Measurements from ENCODE around the gene MCCC1.
"Not testable (repeated sequence)": the region's sequence is repeated elsewhere in the genome, so short reads cannot be mapped to it uniquely, and the experiment has no call there.

Gene MCCC1

DNA sequence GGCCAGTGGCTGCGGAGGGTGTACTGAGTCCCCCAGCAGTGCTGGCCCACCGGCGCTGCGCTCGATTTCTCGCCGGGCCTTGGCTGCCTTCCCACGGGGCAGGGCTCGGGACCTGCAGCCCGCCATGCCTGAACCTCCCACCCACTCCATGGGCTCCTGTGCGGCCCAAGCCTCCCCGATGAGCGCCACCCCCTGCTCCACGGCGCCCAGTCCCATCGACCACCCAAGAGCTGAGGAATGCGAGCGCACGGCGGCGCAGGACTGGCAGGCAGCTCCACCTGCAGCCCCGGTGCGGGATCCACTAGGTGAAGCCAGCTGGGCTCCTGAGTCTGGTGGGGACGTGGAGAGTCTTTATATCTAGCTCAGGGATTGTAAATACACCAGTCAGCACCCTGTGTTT lies 1.7 kb upstream of the MCCC1 start:
- DNase-seq, result not testable (repeated sequence)

DNA sequence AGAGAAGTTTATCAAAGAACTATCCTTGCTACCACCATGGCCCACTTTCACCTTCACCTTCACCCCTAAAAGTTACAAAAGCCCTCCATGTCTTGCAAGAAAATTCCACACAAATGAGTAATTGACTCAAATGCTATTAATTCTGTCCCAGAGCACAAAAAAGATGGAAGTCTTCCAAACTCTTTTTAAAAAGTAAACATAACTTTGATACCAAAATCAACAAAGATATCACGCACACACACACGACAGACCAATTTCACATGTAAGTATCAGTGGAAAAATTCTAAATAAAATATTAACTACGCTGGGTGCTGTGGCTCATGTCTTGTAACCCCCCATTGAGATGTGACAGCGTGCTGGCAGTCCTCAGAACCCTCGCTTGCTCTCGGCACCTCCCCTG lies 1.1 kb upstream of the MCCC1 start:
- no peak for DNase-seq

DNA sequence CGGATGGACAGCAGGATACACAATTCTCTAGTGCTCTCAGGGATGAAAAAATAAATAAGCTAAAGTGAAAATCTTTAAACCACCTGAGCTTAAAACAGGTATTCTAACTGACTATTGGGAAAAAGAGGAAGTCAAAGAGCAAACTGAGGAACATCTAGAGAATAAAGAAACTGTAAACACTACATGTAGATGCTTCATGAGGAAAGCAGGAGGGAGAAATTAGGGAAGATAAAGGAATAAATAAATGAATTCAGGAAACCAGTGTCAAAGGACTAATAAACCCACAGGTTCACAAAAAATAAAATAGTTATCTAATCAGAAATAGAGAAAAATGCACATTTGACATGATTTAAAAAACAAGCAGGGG lies 525 bp upstream of the MCCC1 start:
- DNase-seq, result no peak

DNA sequence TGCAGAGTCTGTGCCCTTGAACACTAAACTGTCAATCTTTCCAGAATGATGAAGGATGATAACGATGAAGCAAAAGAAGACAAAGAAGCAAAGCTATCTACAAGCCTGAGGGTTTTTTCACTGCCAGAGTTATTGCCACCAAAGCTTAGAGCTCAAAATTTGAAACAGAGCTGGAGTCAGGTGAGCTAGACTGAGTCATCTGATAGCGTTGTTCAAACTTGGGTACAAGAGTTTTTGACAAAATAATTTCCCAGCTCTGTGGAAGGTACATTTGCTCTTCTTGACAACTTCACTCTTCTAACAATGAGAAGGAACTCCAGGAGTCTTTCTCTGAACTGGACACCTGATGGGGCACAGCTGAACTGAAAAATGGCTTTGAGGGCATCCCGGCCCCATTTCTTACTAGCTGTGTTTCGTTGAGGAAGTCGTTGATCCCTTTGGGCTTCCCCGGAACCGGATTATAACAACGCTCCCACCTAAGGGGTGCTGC lies 715 bp downstream of the MCCC1 start:
- DNase-seq, result no peak

DNA sequence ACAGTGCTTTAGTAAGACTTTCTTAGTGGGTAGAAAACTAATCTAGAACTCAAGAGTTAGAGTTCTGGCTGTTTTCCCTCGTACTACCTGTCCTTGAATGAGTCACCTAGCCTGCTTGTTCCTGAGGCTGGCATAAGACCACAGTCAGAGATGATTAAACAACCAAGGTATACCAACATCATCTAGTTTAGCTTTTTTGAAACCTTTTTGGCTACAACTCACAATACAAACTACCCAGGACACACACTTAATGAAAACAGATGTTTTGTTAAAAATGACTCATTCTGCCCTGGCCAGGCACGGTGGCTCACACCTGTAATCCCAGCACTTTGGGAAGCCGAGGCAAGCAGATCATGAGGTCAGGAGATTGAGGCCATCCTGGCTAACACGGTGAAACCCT lies 4.6 kb downstream of the MCCC1 start:
- DNase-seq, result no peak

DNA sequence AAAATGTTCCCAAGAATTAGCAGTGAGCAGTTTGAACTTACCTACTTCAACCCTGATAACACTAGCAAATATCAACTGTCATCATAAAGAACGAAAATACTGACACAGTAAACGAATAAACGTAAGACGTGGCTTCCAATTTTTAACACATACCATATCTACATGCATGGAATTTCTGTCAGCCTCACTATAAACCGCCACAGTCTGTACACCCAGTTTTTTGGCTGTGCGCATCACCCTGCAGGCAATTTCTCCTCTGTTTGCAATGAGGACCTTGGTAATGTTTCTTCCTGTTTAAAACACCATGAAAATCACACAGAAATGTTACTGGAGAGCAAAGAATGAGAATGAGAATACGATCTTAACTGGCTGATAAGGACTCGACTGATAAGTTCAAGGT lies 7.0 kb downstream of the MCCC1 start:
- DNase-seq, result no peak

DNA sequence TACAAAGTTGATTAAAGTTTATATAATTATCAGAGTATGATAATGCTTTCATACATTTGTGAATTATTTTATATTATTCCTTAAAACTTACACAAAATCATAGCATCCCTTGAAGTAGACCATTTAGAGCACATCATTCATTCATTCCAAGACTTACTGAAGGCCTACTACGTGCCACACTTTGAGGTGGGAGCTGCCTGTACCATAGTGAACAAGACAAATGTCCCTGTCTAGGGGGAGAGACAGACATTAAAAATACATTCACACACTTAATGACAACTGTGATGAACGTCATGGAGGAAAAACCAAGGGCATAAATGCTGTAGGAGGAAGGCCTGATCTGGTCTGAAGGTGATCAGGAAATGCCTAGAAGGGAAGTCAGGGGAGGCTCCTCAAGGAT lies 12.1 kb downstream of the MCCC1 start:
- DNase-seq, result no peak

DNA sequence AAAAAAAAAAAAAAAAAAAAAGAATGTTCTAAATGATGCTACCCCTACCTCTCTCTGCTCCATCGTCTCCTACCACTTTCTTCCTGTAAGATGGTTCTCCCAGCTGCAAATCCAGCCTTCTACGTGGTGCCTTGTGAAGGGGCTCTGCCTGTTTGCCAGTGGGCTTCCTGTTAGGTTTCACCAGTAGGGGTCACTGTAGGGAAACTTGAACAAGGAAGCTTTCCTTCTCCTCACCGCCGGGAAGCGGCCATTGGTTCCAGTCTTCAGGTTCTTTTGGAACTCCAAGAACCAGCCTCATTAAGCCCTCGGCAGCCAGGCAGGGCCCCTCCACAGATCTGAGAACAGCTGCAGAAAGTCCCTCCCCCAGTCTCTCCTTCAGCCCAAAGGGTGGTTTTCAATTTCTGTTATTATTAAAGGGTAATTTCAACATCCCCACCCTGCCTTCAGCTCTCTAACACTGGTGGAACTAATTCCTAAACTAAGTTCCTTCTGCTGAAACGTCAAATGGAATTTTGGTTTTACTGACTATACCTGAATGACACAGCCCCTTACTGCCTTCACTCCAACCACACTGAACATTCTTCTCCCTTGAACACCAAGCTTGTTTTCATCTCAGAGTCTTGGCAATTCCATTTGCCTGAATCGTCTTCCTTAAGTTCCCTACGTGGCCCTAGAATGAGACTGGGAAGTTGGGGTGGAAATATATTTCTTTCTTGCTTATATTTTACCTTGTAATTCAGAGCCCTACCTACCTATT lies 13.5 kb downstream of the MCCC1 start:
- no peak for DNase-seq

DNA sequence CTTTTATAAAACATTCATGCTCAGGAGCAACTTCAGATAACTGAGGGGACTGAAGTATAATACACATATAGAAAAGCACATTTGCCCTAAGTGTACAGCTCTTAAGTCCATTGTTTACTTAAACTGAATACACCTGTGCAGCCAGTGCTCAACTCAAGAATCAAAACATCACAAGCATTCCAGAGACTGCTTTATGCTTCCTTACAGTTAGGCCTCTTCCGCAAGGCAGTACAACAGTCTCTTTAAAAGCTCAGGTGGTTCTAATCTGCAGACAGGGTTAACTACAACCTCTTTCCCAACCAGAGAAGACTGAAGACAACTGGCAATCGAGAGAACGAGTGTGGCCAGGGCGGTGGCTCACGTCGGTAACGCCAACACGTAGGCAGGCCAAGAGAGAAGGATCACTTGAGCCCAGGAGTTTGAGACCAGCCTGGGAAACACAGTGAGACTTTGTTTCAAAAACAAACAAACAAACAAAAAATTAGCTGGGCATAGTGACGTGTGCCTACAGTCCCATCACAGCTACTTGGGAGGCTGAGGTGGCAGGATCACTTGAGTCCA lies 16.9 kb downstream of the MCCC1 start:
- DNase-seq, result no peak

DNA sequence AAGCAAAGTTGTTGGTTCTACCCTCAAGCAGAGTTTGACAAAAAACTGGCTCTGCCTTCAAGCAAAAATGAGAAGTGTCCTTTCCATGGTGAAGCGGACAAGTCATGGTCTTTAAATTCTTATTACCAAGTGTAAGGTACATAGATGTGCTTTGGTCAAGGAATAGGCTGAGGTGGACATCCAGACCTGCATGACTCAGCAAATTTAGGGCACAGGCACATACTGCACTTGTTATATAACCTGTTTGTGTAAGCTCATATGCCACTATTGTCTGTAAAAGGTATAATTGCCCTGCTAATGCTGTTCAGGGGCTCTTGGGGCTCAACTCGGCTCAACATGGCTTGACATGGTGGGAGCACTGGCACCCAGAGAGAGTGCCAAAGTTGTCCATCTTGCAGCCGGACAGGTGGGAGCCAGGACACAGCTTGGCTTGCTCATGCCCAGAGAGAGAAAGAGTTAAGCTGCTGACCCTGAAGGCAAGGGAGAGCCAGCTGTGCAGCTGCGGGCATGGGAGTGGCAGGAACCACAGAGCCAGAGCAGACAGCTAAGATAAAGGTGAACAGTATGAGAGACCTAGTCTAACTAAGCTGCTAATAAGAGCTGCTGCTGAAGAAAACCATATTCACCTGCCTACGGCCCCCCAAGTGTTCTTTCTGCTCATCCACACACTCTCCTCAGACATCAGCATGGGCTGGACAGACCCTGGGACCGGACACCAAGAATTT lies 17.7 kb downstream of the MCCC1 start:
- DNase-seq, result no peak

DNA sequence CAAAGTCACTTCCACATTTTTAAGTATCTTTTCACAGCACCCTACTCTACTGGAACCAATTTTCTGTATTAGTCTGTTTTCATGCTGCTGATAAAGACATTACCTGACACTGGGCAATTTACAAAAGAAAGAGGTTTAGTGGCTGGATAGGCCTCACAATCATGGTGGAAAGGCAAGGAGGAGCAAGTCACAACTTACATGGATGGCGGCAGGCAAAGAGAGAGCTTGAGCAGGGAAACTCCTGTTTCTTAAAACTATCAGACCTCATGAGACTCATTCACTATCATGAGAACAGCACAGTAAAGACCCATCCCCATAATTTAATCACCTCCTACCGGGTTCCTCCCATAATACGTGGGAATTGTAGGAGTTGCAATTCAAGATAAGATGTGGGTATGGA lies 18.7 kb downstream of the MCCC1 start:
- DNase-seq, result no peak

DNA sequence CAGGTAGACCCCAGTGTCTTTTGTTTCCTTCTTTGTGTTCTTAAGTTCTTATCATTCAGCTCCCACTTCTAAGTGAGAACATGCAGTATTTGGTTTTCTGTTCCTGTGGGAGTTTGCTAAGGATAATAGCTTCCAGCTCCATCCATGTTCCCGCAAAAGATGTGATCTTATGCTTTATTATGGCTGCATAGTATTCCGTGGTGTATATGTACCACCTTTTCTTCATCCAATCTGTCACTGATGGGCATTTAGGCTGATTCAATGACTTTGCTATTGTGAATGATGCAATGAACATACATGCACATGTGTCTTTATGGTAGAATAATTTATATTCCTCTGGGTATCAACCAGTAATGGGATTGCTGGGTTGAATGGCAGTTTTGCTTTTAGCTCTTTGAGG lies 24.4 kb downstream of the MCCC1 start:
- no peak for DNase-seq

DNA sequence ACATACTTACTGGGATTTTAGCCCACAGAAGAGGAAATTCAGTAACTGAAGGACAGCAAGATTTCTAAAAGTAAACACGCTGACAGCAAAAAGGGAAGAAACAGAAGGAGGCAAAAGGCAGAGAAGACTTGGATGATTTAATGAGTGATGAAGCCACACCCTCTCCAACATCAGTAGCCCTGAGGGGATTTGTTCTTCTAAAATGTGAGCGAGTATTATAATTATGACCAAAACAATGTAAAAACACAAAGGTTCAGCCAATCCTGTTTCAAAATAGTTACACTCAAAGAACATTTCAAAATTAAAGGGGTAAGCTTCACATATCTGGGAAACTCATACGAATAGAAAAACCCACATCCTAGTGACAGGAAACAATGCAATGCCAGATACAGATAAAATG lies 25.0 kb downstream of the MCCC1 start:
- DNase-seq, result no peak

DNA sequence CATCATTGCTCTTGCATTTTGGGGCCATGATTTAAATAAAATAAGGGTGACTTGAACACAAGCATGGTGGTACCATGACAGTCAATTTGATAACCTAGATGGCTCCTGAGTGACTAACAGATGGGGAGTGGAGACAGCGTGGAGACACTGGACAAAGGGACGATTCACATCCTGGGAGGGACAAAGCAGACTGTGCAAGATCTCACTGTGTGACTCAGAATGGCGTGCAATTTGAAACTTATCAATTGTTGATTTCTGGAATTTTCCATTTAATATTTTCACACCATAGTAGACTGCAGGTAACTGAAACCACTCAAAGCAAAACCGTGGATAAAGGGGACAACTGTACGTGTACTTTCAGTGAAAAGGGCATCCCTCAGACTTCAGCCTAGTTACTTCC lies 25.5 kb downstream of the MCCC1 start:
- DNase-seq, result no peak

DNA sequence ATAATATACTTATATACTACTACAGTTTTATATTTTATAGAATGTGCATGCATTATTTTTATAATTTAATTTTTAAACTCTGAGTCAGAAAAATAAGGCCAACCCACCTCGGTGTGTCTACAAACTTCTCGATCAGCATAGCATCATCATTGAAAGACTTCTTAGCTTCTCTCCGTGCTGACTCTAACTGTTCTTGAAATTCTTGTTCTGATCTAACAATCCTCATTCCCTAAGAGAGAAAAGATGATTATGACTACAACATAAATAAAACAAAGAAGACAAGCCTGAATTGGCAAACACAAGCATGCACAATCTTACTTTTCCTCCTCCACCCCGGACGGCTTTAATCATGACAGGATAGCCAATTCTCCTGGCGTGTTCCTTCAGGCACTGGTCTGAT lies 28.4 kb downstream of the MCCC1 start:
- no peak for DNase-seq

DNA sequence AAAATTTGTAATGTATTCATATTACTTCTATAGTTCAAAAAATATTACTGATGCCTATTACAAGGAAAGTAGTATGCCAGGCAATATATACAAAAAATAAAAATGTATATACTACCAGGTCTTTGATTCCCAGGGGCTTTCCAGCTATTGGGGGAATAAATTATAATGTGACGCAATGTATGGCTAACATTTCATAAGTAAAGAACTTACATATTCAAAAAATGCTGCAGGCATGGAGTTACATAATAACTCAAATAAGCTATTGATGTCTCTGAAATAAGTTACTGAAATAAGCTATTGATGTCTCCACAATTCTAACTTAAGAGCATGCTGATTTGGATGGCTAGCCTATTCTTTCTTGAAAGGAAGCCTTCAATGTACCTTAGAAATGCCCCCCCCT lies 30.2 kb downstream of the MCCC1 start:
- DNase-seq, result no peak

DNA sequence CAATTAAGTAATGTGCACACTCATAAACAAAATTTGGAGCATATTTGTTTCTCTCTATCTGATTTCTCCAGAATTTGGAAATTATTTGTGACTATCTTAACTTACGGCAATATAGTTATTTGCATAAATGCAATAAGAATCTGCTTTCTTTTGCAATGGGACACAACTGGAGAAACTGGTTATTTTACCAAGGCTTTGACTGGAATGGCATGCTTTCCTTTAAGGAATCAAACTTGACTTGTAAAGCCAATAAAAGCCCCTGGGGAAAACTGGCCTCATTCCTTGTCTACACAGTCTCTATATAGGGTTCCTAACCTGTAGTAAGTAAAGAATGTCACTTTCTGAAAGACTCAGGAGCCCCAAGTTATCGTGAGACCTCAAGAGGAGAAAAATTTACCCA lies 32.4 kb downstream of the MCCC1 start:
- not testable (repeated sequence) for DNase-seq

DNA sequence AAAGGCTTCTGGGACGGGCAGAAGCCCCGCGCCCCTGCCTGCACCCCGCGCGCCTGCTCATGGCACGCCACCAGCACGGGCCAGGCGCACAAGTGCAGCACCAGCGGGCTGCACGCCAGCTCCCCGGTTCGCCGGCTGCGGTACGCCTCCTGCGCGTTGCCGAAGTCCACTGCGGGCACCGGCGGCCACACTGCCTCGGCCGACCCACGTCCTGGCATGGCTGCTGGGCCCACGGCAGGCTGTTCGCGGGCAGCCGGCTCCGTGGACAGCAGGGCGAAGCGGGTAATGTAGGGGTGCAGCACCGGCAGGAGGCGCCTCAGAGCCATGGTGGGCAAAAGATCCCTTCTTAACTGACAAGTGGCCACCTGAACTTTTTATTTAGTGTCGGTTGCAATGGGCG lies 34.8 kb downstream of the MCCC1 start:
- no peak for DNase-seq

DNA sequence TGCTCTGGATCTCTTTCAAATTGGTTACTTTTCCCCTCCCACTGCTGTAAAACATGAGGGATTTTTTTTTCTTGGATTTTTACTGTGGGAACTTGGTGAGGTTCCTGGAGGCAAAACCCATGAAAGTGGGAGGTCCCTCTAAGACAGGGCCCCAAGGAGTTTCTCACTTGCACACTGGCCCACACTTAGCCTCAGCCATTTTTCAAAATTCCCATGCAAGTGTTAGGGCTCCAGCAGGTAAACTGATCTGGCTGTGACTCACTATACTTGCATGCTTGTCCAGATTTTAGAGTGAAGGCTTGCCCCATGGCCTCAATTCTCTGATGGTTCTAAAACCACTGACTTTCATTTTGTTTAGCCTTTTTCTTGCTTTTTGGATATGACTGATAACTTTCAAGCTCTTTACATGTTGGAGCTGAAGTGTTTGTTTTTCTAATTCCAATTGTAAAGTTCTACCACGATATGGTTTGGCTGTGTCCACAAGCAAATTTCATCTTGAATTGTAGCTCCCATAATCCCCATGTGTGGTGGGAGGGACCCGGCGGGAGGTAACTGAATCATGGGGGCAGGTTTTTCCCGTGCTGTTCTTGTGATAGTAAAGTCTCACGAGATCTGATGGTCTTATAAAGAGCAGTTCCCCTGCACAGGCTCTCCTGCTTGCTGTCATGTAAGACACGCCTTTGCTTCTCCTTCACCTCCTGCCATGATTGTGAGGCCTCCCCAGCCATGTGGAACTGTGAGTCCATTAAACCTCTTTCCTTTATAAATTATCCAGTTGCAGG lies 37.7 kb downstream of the MCCC1 start:
- DNase-seq, result no peak

DNA sequence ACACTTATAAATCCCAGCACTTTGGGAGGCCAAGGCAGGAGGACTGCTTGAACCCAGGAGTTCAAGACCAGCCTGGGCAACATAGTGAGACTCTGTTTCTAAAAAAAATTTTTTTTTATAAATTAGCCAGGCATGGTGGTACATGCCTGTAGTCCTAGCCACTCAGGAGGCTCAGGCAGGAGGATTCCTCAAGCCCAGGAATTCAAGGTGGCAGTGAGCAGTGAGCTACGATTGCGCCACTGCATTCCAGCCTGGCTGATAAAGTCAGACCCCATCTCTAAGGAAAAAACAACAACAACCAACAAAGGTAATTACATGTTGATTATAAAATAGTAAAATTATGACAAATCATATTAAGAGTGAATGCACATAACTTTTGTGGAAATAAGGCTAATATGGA lies 40.9 kb downstream of the MCCC1 start:
- DNase-seq, result no peak

DNA sequence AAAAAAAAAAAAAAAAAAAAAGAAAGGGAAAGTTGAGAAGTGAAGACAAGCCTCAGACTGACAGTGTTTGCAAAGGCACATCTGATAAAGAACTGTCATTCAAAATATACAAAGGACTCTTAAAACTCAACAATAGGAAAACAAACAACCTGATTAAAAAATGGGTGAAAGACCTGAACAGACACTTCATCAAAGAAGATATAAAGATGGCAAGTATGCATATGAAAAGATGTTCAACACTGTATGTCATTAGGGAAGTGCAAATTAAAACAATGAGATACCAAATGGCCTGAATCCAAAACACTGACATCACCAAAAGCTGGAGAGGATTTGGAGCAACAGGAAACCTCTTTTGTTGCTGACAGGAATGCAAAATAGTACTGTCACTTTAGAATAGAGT lies 48.6 kb downstream of the MCCC1 start:
- no peak for DNase-seq

DNA sequence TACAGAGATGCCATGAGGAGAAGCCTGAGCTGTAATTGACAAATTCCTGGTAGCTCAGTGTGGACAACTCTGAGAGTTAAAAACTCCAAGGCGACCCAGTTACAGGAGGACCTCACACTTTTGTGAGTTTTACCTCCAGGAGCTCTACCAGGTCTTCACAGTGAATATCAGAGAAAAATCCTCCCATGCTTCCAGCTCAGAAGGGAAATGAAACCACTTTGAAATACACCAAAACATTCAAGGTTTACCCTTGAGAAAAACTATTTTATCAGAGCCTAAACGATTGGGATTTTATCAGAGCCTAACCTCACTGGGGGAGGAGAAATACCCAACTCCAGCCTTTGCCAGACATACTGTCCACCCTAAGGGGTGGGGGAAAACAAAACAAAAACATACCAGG lies 52.4 kb downstream of the MCCC1 start:
- no peak for DNase-seq

DNA sequence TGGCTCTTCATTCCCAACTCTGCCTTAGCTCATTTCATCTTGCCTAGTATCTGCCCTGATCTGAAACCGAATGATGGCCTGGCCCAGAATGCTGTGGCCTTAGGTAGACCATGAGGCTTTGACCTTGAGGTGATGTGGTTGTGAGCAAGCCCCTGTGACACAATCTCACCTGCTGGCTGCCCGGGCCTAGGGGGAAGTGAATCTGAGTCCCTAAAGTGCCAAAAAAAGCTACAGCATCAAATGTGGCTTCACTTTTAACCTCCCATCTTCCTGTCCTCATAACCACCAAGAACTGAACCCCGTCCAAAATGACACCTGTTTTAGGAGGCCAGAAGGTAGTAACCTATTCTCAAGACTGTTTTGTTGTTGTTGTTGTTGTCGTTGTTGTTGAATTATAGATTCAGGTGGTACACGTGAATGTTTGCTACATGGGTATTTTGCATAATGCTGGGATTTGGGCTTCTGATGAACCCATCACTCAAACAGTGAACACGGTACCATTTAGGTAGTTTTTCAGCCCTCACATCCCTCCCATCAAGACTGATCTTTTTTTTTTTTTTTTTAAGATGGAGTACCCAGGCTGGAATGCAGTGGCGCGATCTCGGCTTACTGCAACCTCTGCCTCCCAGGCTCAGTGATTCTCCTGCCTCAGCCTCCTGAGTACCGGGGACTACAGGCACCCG lies 54.6 kb downstream of the MCCC1 start:
- no peak for DNase-seq
